Esophagus muscularis mucosa (tissue), 4 donors: Measurements from ENCODE around the gene NBEAL2.

Experiments used
- EP300 ChIP-seq: sonication (generic); formaldehyde crosslinking; IDR thresholded peaks from one replicate; pipeline ENCODE4 v1.6.1; 2017; ENCODE audit warnings: antibody characterized with exemption
- POLR2A ChIP-seq: fragments of 450-650 bp; IDR thresholded peaks from one replicate; pipeline ENCODE4 v1.6.1; 2017; ENCODE audit warnings: antibody characterized with exemption, moderate library complexity, mild to moderate bottlenecking, low read depth
- POLR2AphosphoS5 ChIP-seq, 2 donors: sonication (generic); formaldehyde crosslinking; IDR thresholded peaks; one replicate each; pipeline ENCODE4 v1.6.1; 2017; ENCODE audit warnings: antibody characterized with exemption in 2 of 2
- TF ChIP-seq, protein P1 (sequence below), 3 experiments: fragments of 200-600 bp in 2 of 3; fragments of 450-650 bp in 1 of 3; sonication (generic) in 2 of 3; IDR thresholded peaks; one replicate each; pipeline ENCODE4 v1.5.1; 2017 to 2019; ENCODE audit warnings: antibody characterized with exemption in 3 of 3, mild to moderate bottlenecking in 2 of 3, moderate library complexity in 1 of 3

GRCh38 chr3:47009225-47010110 lies 30.0 kb downstream of the NBEAL2 start:
- TF ChIP-seq, protein P1, sequence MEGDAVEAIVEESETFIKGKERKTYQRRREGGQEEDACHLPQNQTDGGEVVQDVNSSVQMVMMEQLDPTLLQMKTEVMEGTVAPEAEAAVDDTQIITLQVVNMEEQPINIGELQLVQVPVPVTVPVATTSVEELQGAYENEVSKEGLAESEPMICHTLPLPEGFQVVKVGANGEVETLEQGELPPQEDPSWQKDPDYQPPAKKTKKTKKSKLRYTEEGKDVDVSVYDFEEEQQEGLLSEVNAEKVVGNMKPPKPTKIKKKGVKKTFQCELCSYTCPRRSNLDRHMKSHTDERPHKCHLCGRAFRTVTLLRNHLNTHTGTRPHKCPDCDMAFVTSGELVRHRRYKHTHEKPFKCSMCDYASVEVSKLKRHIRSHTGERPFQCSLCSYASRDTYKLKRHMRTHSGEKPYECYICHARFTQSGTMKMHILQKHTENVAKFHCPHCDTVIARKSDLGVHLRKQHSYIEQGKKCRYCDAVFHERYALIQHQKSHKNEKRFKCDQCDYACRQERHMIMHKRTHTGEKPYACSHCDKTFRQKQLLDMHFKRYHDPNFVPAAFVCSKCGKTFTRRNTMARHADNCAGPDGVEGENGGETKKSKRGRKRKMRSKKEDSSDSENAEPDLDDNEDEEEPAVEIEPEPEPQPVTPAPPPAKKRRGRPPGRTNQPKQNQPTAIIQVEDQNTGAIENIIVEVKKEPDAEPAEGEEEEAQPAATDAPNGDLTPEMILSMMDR (IDR thresholded peaks at IDR 0.05) = peak in 1 of 3 experiments; percentile 3
- no peak for TF ChIP-seq EP300
- TF ChIP-seq POLR2A = peak; percentile 69
- TF ChIP-seq POLR2AphosphoS5 (IDR thresholded peaks at IDR 0.05) = peak; percentile 89 to 94
